Measurements from ENCODE around the gene KCNJ12. TPM values are rescaled to one million over a fixed set of nuclear protein-coding genes. Genes with fewer than 3 reads are reported as not detected.
"Not testable (repeated sequence)": the region's sequence is repeated elsewhere in the genome, so short reads cannot be mapped to it uniquely, and the experiment has no call there.

Gene KCNJ12
- total RNA-seq (9.1 TPM), polyA plus RNA-seq (ENCODE audit: insufficient read depth in 1 of 8, insufficient read length in 8 of 8, low replicate concordance in 1 of 8) (10 to 100 TPM in 4 of 8 donors, 1 to 10 TPM in 4; 5.7 to 12.2 (median 9.8) TPM)
- long read RNA-seq, donor 1, result 0 reads
- long read RNA-seq, donor 2, result 0 reads
- long read RNA-seq, donor 3, full-length matches to known transcripts, result 9 of 9 reads
- long read RNA-seq, donor 3, partial matches to known transcripts, result 0 of 9 reads
- long read RNA-seq, donor 3, other reads (novel, unspliced or antisense), result 0 of 9 reads
- long read RNA-seq, donor 4, full-length matches to known transcripts, result 4 of 4 reads
- long read RNA-seq, donor 4, partial matches to known transcripts, result 0 of 4 reads
- long read RNA-seq, donor 4, other reads (novel, unspliced or antisense), result 0 of 4 reads
- long read RNA-seq, donor 5, full-length matches to known transcripts, result 1 of 19 reads
- long read RNA-seq, donor 5, partial matches to known transcripts, result 18 of 19 reads
- long read RNA-seq, donor 5, other reads (novel, unspliced or antisense), result 0 of 19 reads
- long read RNA-seq, donor 6, full-length matches to known transcripts, result 3 of 3 reads
- long read RNA-seq, donor 6, partial matches to known transcripts, result 0 of 3 reads
- long read RNA-seq, donor 6, other reads (novel, unspliced or antisense), result 0 of 3 reads
- long read RNA-seq, donor 7, full-length matches to known transcripts, result 2 of 2 reads
- long read RNA-seq, donor 7, partial matches to known transcripts, result 0 of 2 reads
- long read RNA-seq, donor 7, other reads (novel, unspliced or antisense), result 0 of 2 reads
- long read RNA-seq, donor 8, result 0 reads
- long read RNA-seq, donor 9, full-length matches to known transcripts, result 1 of 1 reads
- long read RNA-seq, donor 9, partial matches to known transcripts, result 0 of 1 reads
- long read RNA-seq, donor 9, other reads (novel, unspliced or antisense), result 0 of 1 reads
- long read RNA-seq, donor 10, full-length matches to known transcripts, result 1 of 1 reads
- long read RNA-seq, donor 10, partial matches to known transcripts, result 0 of 1 reads
- long read RNA-seq, donor 10, other reads (novel, unspliced or antisense), result 0 of 1 reads
- long read RNA-seq, donor 11, full-length matches to known transcripts, result 3 of 3 reads
- long read RNA-seq, donor 11, partial matches to known transcripts, result 0 of 3 reads
- long read RNA-seq, donor 11, other reads (novel, unspliced or antisense), result 0 of 3 reads

GRCh38 chr17:21376081-21376758 is at the start of gene KCNJ12:
Gene KCNJ12, plus strand, starts transcription at chr17:21376357. Its CDS starts 38,986 bp downstream, at chr17:21415343.
- H3K27me3 ChIP-seq (ENCODE audit: control insufficient read depth, insufficient read depth, low read length), result peaks cover 41% of the 10 kb centered on the region
- peaks cover 56% of the 10 kb centered on the region for H3K4me1 ChIP-seq (ENCODE audit: control insufficient read depth, insufficient read depth, low read length)
- no peaks in the 10 kb centered on the region for H3K36me3 ChIP-seq (ENCODE audit: control insufficient read depth, insufficient read depth, low read length)
- peak within 1 kb of the TSS; percentile 45 for H3K4me3 ChIP-seq (ENCODE audit: low read length)
- no peaks in the 10 kb centered on the region for H3K9me3 ChIP-seq (replicated peaks; ENCODE audit: control insufficient read depth, low read depth, low read length)
- peak within 1 kb of the TSS; percentile 57 for H3K27ac ChIP-seq (ENCODE audit: low read length)
- under 1% methylated on average over 72 of the region's 82 CpGs for WGBS (ENCODE audit: insufficient coverage)
- peak; percentile 75 for DNase-seq

GRCh38 chr17:21327921-21328320 is 48.2 kb upstream of the KCNJ12 start:
- not testable (repeated sequence) for DNase-seq; H3K4me1 ChIP-seq (ENCODE audit: control insufficient read depth, insufficient read depth, low read length); H3K4me3 ChIP-seq (ENCODE audit: low read length); H3K9me3 ChIP-seq (replicated peaks; ENCODE audit: control insufficient read depth, low read depth, low read length); H3K36me3 ChIP-seq (ENCODE audit: control insufficient read depth, insufficient read depth, low read length); H3K27ac ChIP-seq (ENCODE audit: low read length); H3K27me3 ChIP-seq (ENCODE audit: control insufficient read depth, insufficient read depth, low read length)
- WGBS (ENCODE audit: insufficient coverage), result no CpG with 5 or more reads among the region's 1 CpG

GRCh38 chr17:21328778-21329177 is 47.4 kb upstream of the KCNJ12 start:
- H3K36me3 ChIP-seq (ENCODE audit: control insufficient read depth, insufficient read depth, low read length); H3K9me3 ChIP-seq (replicated peaks; ENCODE audit: control insufficient read depth, low read depth, low read length); H3K4me3 ChIP-seq (ENCODE audit: low read length); H3K4me1 ChIP-seq (ENCODE audit: control insufficient read depth, insufficient read depth, low read length); H3K27me3 ChIP-seq (ENCODE audit: control insufficient read depth, insufficient read depth, low read length); H3K27ac ChIP-seq (ENCODE audit: low read length); DNase-seq: not testable (repeated sequence)
- no CpG with 5 or more reads among the region's 2 CpGs for WGBS (ENCODE audit: insufficient coverage)

- Histone ChIP-seq H3K27ac (ENCODE audit: low read length) (no peak overlapping the region), H3K4me1 (ENCODE audit: control insufficient read depth, insufficient read depth, low read length) (no peaks in the 10 kb centered on the region), H3K4me3 (ENCODE audit: low read length) (no peak overlapping the region), H3K36me3 (ENCODE audit: control insufficient read depth, insufficient read depth, low read length) (no peaks in the 10 kb centered on the region), H3K9me3 (replicated peaks; ENCODE audit: control insufficient read depth, low read depth, low read length) (peaks cover 3% of the 10 kb centered on the region), H3K27me3 (ENCODE audit: control insufficient read depth, insufficient read depth, low read length) (no peaks in the 10 kb centered on the region)
- no peak for DNase-seq
- 89% methylated on average over 3 of the region's 9 CpGs for WGBS (ENCODE audit: insufficient coverage)
Measured at GRCh38 chr17:21330436-21331160, 45.6 kb upstream of the KCNJ12 start.

- H3K27me3 ChIP-seq (ENCODE audit: control insufficient read depth, insufficient read depth, low read length); DNase-seq; H3K4me3 ChIP-seq (ENCODE audit: low read length); H3K9me3 ChIP-seq (replicated peaks; ENCODE audit: control insufficient read depth, low read depth, low read length); H3K27ac ChIP-seq (ENCODE audit: low read length); H3K36me3 ChIP-seq (ENCODE audit: control insufficient read depth, insufficient read depth, low read length); H3K4me1 ChIP-seq (ENCODE audit: control insufficient read depth, insufficient read depth, low read length): not testable (repeated sequence)
- WGBS (ENCODE audit: insufficient coverage), result 86% methylated on average over 3 of the region's 4 CpGs
Measured at GRCh38 chr17:21336541-21337294, 39.4 kb upstream of the KCNJ12 start.

GRCh38 chr17:21337981-21338625 is 38.1 kb upstream of the KCNJ12 start:
- not testable (repeated sequence) for H3K4me1 ChIP-seq (ENCODE audit: control insufficient read depth, insufficient read depth, low read length); H3K27ac ChIP-seq (ENCODE audit: low read length); H3K27me3 ChIP-seq (ENCODE audit: control insufficient read depth, insufficient read depth, low read length); H3K4me3 ChIP-seq (ENCODE audit: low read length); H3K36me3 ChIP-seq (ENCODE audit: control insufficient read depth, insufficient read depth, low read length); DNase-seq; H3K9me3 ChIP-seq (replicated peaks; ENCODE audit: control insufficient read depth, low read depth, low read length)
- WGBS (ENCODE audit: insufficient coverage), result 73% methylated on average over 4 of the region's 8 CpGs

- Histone ChIP-seq H3K4me3 (ENCODE audit: low read length) (no peak overlapping the region), H3K9me3 (replicated peaks; ENCODE audit: control insufficient read depth, low read depth, low read length) (peaks cover 2% of the 10 kb centered on the region), H3K27me3 (ENCODE audit: control insufficient read depth, insufficient read depth, low read length) (no peaks in the 10 kb centered on the region), H3K4me1 (ENCODE audit: control insufficient read depth, insufficient read depth, low read length) (peaks cover 4% of the 10 kb centered on the region), H3K36me3 (ENCODE audit: control insufficient read depth, insufficient read depth, low read length) (no peaks in the 10 kb centered on the region), H3K27ac (ENCODE audit: low read length) (no peak overlapping the region)
- 50% methylated on average over 7 of the region's 7 CpGs for WGBS (ENCODE audit: insufficient coverage)
- no peak for DNase-seq
Measured at GRCh38 chr17:21339011-21339410, 37.1 kb upstream of the KCNJ12 start.

- H3K27me3 ChIP-seq (ENCODE audit: control insufficient read depth, insufficient read depth, low read length); H3K4me1 ChIP-seq (ENCODE audit: control insufficient read depth, insufficient read depth, low read length); H3K27ac ChIP-seq (ENCODE audit: low read length); DNase-seq; H3K36me3 ChIP-seq (ENCODE audit: control insufficient read depth, insufficient read depth, low read length); H3K4me3 ChIP-seq (ENCODE audit: low read length); H3K9me3 ChIP-seq (replicated peaks; ENCODE audit: control insufficient read depth, low read depth, low read length): not testable (repeated sequence)
- no CpG with 5 or more reads among the region's 11 CpGs for WGBS (ENCODE audit: insufficient coverage)
Measured at GRCh38 chr17:21339571-21339970, 36.6 kb upstream of the KCNJ12 start.
